Right renal pelvis (tissue), 4 donors: ENCODE data around the gene INCENP. TPM values are rescaled to one million over a fixed set of nuclear protein-coding genes. Genes with fewer than 3 reads are reported as not detected.
"Not testable (repeated sequence)": the region's sequence is repeated elsewhere in the genome, so short reads cannot be mapped to it uniquely, and the experiment has no call there.

ENCODE experiments used
- DNase-seq, 4 donors: peaks; one replicate each; pipeline ENCODE4 v3.0.0-alpha.2; 2013; ENCODE audit warnings: low read depth in 4 of 4, low spot score in 3 of 4, missing footprints in 1 of 4
- polyA plus RNA-seq, 4 donors: library from polyadenylated mRNA; unstranded; fragments of 120-200 nt; gene quantifications; one replicate each; pipeline ENCODE4 v1.2.1, GENCODE V29; 2013; ENCODE audit not compliant: insufficient read length in 4 of 4

INCENP gene
- polyA plus RNA-seq, 4 donors, result 34.6 to 39.1 (median 36.1) TPM

- DNase-seq, result no peak
These were observed 42.6 kb downstream of the INCENP start for GRCh38 chr11:62166371-62166770.

GRCh38 chr11:62169448-62169847, 45.6 kb downstream of the INCENP start:
- DNase-seq, result no peak

DNA sequence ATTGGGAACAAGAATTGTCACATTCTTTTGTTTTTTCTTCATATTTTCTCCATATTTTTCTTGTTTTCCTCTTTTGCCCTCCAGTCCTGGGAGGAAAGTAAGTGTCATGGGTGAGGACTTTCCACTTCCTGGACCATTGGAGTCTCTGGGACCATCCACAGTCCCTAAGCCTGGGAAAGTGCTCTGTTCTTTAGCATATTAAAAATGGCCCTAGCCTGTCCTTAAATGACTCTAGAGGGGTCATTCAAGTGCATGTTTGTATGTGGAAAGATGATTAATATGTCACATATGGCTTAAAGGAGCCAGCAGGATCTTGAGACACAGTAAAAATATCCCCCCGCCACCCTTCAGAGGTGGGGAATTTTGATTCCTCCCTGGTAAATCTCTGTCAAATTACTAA, 46.1 kb downstream of the INCENP start:
- no peak for DNase-seq

DNA sequence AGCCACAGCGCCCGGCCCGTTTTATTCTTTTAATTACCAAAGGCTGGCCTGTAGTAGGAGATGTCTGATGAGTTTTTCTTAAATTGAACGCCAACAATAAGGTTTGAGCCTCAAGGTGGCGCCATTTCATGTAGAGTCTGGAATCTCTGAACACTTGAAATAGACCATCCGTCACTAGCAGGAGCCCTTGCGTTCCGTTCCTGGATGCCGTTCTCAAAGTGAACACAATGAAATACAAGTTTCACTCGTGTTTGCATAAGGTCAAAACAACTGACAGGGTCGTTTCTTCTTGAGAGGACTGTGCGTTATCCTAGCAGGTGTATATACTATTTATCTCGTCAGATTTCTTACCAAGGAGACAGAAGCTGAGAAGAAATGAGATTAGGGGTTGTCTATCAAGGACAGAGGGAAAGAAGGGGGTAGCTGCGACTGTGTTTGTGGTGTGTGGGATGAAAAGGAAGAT, 47.5 kb downstream of the INCENP start:
- peak; percentile 63 to 80 (median 77) for DNase-seq

DNA sequence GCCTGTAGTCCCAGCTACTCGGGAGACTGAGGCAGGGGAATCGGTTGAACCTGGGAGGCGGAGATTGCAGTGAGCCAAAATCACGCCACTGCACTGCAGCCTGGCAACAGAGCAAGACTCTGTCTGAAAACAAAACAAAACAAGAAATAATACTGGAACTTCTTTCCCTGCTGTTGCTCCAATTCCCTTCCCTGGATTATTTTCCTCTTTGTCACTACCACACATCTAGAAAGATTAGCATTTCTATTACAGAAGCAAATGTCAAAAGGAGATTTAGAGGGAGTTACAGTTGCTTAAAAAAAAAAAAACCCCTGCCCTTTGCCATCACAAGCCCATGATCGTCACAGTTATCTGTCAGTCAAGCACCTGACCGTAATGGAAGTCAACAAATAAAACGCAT, 48.5 kb downstream of the INCENP start:
- DNase-seq, result no peak

GRCh38 chr11:62176766-62177165, 53.0 kb downstream of the INCENP start:
- no peak for DNase-seq

GRCh38 chr11:62179995-62180394, 56.2 kb downstream of the INCENP start:
- DNase-seq, result no peak

DNA sequence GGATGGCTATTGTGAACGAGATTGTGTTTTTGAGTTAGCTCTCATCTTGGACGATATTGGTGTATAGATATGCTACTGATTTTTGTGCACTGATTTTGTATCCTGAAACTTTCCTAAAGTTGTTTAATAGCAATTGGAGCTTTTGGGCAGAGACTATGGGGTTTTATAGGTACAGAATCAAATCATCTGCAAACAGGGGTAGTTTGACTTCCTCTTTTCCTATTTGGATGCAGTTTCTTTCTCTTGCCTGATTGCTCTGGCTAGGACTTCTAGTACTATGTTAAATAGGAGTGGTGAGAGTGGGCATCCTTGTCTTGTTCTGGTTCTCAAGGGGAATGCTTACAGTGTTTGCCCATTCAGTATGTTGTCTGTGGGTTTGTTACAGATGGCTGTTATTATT, 57.3 kb downstream of the INCENP start:
- DNase-seq, result no peak

DNA sequence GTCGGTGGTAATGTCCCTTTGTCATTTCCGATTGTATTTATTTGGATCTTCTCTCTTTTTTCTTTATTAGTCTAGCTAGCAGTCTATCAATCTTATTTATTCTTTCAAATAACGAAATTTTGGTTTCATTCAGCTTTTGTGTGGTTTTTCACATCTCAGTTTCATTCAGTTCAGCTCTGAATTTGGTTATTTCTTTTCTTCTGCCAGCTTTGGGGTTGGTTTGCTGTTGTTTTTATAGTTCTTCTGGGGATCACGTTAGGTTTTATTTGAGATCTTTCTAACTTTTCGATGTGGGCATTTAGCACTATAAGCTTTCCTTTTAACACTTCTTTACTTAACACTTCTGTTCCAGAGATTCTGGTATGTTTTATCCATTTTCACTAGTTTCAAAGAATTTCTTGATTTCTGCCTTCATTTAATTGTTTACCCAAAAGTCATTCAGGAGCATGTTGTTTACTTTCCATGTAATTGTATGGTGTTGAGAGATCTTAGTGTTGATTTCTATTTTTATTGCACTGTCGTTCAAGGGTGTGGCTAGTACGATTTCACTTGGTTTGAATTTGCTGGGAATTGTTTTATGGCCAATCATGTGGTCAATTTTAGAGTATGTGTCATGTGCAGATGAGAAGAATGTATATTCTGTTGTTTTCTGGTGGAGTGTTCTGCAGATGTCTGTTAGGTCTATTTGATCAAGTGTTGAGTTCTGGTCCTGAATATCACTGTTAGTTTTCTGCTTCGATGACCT, 58.5 kb downstream of the INCENP start:
- no peak for DNase-seq

GRCh38 chr11:62186195-62186594, 62.4 kb downstream of the INCENP start:
- DNase-seq, result no peak

DNA sequence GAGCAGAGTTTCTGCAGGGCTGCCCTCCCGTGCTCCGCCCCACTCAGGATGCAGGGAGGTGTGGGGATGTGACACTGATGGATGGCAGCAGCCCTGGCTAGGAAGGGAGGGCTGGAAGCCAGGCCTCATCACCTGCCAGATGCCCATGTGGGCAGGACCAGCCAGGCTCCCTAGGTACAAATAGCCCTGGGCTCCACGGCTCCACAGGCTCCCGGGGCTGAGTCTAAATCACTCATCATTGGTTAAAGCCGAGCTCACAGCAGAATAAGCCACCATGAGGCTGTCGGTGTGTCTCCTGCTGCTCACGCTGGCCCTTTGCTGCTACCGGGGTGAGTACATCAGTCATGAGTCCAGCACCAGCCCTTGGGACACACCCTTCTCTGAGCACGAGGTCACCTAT, 66.2 kb downstream of the INCENP start, which contains the start of gene SCGB1D1:
Gene SCGB1D1 (plus strand): TSS at position 206 of the 400 bp plus-strand sequence. CDS start 69 bp downstream, at position 275.
- DNase-seq, result no peak

- DNase-seq, result no peak
These were observed 70.1 kb downstream of the INCENP start for GRCh38 chr11:62193952-62194351.

DNA sequence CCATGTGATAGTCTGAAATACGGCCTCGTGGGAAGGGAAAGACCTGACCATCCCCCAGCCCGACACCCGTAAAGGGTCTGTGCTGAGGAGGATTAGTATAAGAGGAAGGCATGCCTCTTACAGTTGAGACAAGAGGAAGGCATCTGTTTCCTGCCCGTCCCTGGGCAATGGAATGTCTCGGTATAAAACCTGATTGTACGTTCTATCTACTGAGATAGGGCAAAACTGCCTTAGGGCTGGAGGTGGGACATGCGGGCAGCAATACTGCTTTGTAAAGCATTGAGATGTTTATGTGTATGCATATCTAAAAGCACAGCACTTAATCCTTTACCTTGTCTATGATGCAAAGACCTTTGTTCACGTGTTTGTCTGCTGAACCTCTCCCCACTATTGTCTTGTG, 71.2 kb downstream of the INCENP start:
- not testable (repeated sequence) for DNase-seq

- no peak for DNase-seq
These were observed 72.1 kb downstream of the INCENP start for GRCh38 chr11:62195945-62196344.

GRCh38 chr11:62197400-62197799, 73.6 kb downstream of the INCENP start:
- DNase-seq, result not testable (repeated sequence)

GRCh38 chr11:62201376-62201775, 77.6 kb downstream of the INCENP start:
- DNase-seq, result no peak

Other genes with a start within 250 kb of the INCENP start
- gene FADS3, start 232.5 kb upstream of the INCENP start, polyA plus RNA-seq, result 10 to 100 TPM; 15.8 to 20.6 (median 18.3) TPM
- gene RAB3IL1, start 206.4 kb upstream of the INCENP start, polyA plus RNA-seq, result 10 to 100 TPM; 19.7 to 29.7 (median 21.9) TPM
- gene BEST1, start 173.7 kb upstream of the INCENP start, polyA plus RNA-seq, result 1 to 10 TPM; 4.1 to 4.8 (median 4.4) TPM
- 1,000 to 10,000 TPM; 2,113 to 2,527 (median 2,145) TPM for gene FTH1, start 156.4 kb upstream of the INCENP start, polyA plus RNA-seq
- gene SCGB1D1, start 66.2 kb downstream of the INCENP start, polyA plus RNA-seq, result not detected
- gene SCGB2A1, start 84.7 kb downstream of the INCENP start, polyA plus RNA-seq, result under 1 TPM in 3 of 4 donors, not detected in 1; 0.23 to 0.67 (median 0.34) TPM
- 1 to 10 TPM; 1.9 to 2.9 (median 2.3) TPM for gene SCGB1D2, start 118.2 kb downstream of the INCENP start, polyA plus RNA-seq
- gene SCGB2A2, start 146.1 kb downstream of the INCENP start, polyA plus RNA-seq, result not detected
- not detected for gene SCGB1D4, start 175.1 kb downstream of the INCENP start, polyA plus RNA-seq
- 10 to 100 TPM; 49.1 to 65.9 (median 59.6) TPM for gene ASRGL1, start 213.4 kb downstream of the INCENP start, polyA plus RNA-seq